Neural cell (in vitro differentiated cells): ENCODE measurements around the gene PGAM2. TPM values are rescaled to one million over a fixed set of nuclear protein-coding genes. Genes with fewer than 3 reads are reported as not detected.

Source experiments
- H2AFZ ChIP-seq: fragments of 200-600, 300-800 bp; sonication (generic), shearing (Covaris generic); 2 replicates; pipeline ENCODE4 v1.6.0; 2014; ENCODE audit warnings: low read depth, mild to moderate bottlenecking, antibody characterized with exemption, low read length, moderate library complexity
- H3F3A ChIP-seq: fragments of 200-600 bp; shearing (Covaris generic); 2 replicates; pipeline ENCODE4 v1.6.1; 2016; ENCODE audit warnings: mild to moderate bottlenecking, moderate library complexity, mixed read lengths, antibody characterized with exemption, low read length; ENCODE audit not compliant: insufficient read depth, poor library complexity, severe bottlenecking
- H3K27ac ChIP-seq: fragments of 200-600, 300-800 bp; sonication (generic), shearing (Covaris generic); 2 replicates; pipeline ENCODE4 v1.5.1; 2014; ENCODE audit warnings: mild to moderate bottlenecking, low read length, moderate library complexity
- H3K27me3 ChIP-seq: fragments of 300-800, 200-600 bp; sonication (generic), shearing (Covaris generic); 2 replicates; pipeline ENCODE4 v1.6.0; 2014; ENCODE audit warnings: mild to moderate bottlenecking, low read depth, low read length, moderate library complexity; ENCODE audit not compliant: insufficient read depth
- H3K36me3 ChIP-seq: fragments of 300-800, 200-600 bp; sonication (generic), shearing (Covaris generic); 2 replicates; pipeline ENCODE4 v1.5.1; 2014; ENCODE audit warnings: mild to moderate bottlenecking, antibody characterized with exemption, low read length, moderate library complexity; ENCODE audit not compliant: insufficient read depth
- H3K4me2 ChIP-seq: fragments of 300-800, 200-600 bp; sonication (generic), shearing (Covaris generic); 2 replicates; pipeline ENCODE4 v1.6.0; 2014; ENCODE audit warnings: mild to moderate bottlenecking, low read length
- H3K4me3 ChIP-seq: fragments of 300-800, 200-600 bp; sonication (generic), shearing (Covaris generic); 2 replicates; pipeline ENCODE4 v1.5.1; 2014; ENCODE audit warnings: mild to moderate bottlenecking, low read length, moderate library complexity
- H3K79me2 ChIP-seq: fragments of 200-600 bp; shearing (Covaris generic); replicated peaks from 2 replicates; pipeline ENCODE4 v1.6.0; 2014; ENCODE audit warnings: mild to moderate bottlenecking, low read length, moderate library complexity; ENCODE audit not compliant: insufficient read depth
- H3K9ac ChIP-seq: fragments of 300-800, 200-600 bp; sonication (generic), shearing (Covaris generic); 2 replicates; pipeline ENCODE4 v1.6.1; 2016; ENCODE audit warnings: mild to moderate bottlenecking, low read length, mixed read lengths
- H3K9me2 ChIP-seq: fragments of 200-600 bp; shearing (Covaris generic); 2 replicates; pipeline ENCODE4 v1.6.1; 2016; ENCODE audit warnings: mild to moderate bottlenecking, low read length, mixed read lengths; ENCODE audit not compliant: insufficient read depth
- H3K9me3 ChIP-seq: fragments of 200-600, 300-800 bp; sonication (generic), shearing (Covaris generic); 2 replicates; pipeline ENCODE4 v1.6.1; 2016; ENCODE audit warnings: mild to moderate bottlenecking, mixed run types, low read length, moderate library complexity, mixed read lengths
- H4K20me1 ChIP-seq: fragments of 200-600 bp; shearing (Covaris generic); 2 replicates; pipeline ENCODE4 v1.6.1; 2016; ENCODE audit warnings: mild to moderate bottlenecking, mixed run types; ENCODE audit not compliant: insufficient read depth
- CTCF ChIP-seq: fragments of 450-650 bp; IDR thresholded peaks from 2 replicates; pipeline ENCODE4 v1.5.1; 2014; ENCODE audit warnings: antibody characterized with exemption, mild to moderate bottlenecking, moderate library complexity; ENCODE audit not compliant: poor library complexity, severe bottlenecking
- EP300 ChIP-seq: fragments of 450-650 bp; conservative IDR thresholded peaks from 2 replicates; pipeline ENCODE4 v1.6.1; 2014; ENCODE audit warnings: antibody characterized with exemption, mild to moderate bottlenecking, moderate library complexity; ENCODE audit not compliant: poor library complexity, severe bottlenecking
- EZH2 ChIP-seq: fragments of 200-600, 300-800 bp; shearing (Covaris generic), sonication (generic); IDR thresholded peaks from 2 replicates; pipeline ENCODE4 v1.6.1; 2014; ENCODE audit warnings: antibody characterized with exemption, low read length, borderline replicate concordance, mild to moderate bottlenecking; ENCODE audit not compliant: insufficient read depth, poor library complexity, severe bottlenecking
- MXI1 ChIP-seq: fragments of 450-650 bp; conservative IDR thresholded peaks from 2 replicates; pipeline ENCODE4 v1.6.1; 2014; ENCODE audit warnings: antibody characterized with exemption, mild to moderate bottlenecking; ENCODE audit not compliant: poor library complexity, severe bottlenecking
- POLR2AphosphoS5 ChIP-seq: IDR thresholded peaks from 2 replicates; pipeline ENCODE4 v1.6.1; 2012
- RAD21 ChIP-seq: fragments of 450-650 bp; conservative IDR thresholded peaks from 2 replicates; pipeline ENCODE4 v1.6.1; 2014; ENCODE audit warnings: antibody characterized with exemption, mild to moderate bottlenecking, moderate library complexity
- REST ChIP-seq: IDR thresholded peaks from 2 replicates; pipeline ENCODE4 v1.6.1; 2012; ENCODE audit warnings: borderline replicate concordance
- SMC3 ChIP-seq: fragments of 450-650 bp; conservative IDR thresholded peaks from 2 replicates; pipeline ENCODE4 v1.6.1; 2014; ENCODE audit warnings: antibody characterized with exemption, mild to moderate bottlenecking, moderate library complexity; ENCODE audit not compliant: poor library complexity
- TAF1 ChIP-seq: IDR thresholded peaks from 2 replicates; pipeline ENCODE4 v1.6.1; 2012; ENCODE audit warnings: low read depth
- polyA plus RNA-seq: library from polyadenylated mRNA; depleted of rRNA; stranded (reverse); fragments of >200 nt; gene quantifications from 2 replicates; pipeline ENCODE4 v1.2.3, GENCODE V29; 2014

Gene PGAM2
- polyA plus RNA-seq, 1 donor from 2014 or later, result not detected

- Histone ChIP-seq H3K4me2 (no peak overlapping the region), H3F3A (no peaks in the 10 kb centered on the region), H3K4me3 (no peak overlapping the region), H3K9ac (no peak overlapping the region), H3K36me3 (peaks cover 16% of the 10 kb centered on the region), H4K20me1 (no peaks in the 10 kb centered on the region), H3K9me3 (peaks cover 6% of the 10 kb centered on the region), H3K79me2 (peaks cover 7% of the 10 kb centered on the region), H3K27me3 (no peaks in the 10 kb centered on the region), H2AFZ (no peak overlapping the region), H3K27ac (no peak overlapping the region), H3K9me2 (no peaks in the 10 kb centered on the region)
- TF ChIP-seq MXI1 (no peak), RAD21 (no peak), SMC3 (no peak)
These were observed 7.3 kb downstream of the PGAM2 start for GRCh38 chr7:44057849-44058758.

- Histone ChIP-seq H3K27me3 (no peaks in the 10 kb centered on the region), H3K9me3 (peaks cover 6% of the 10 kb centered on the region), H3K79me2 (peaks cover 7% of the 10 kb centered on the region), H3K4me3 (no peak overlapping the region), H2AFZ (no peak overlapping the region), H3K9me2 (no peaks in the 10 kb centered on the region), H3K9ac (no peak overlapping the region), H4K20me1 (no peaks in the 10 kb centered on the region), H3K27ac (no peak overlapping the region), H3F3A (no peaks in the 10 kb centered on the region), H3K4me2 (no peak overlapping the region), H3K36me3 (peaks cover 16% of the 10 kb centered on the region)
- TF ChIP-seq EZH2 (no peak), REST (no peak), POLR2AphosphoS5 (no peak), SMC3 (no peak), MXI1 (no peak), RAD21 (no peak), TAF1 (no peak), EP300 (no peak), CTCF (no peak)
These were observed 8.1 kb downstream of the PGAM2 start for GRCh38 chr7:44057181-44057848.
